ENCODE data around the gene EWSR1.
"Not testable (repeated sequence)": the region's sequence is repeated elsewhere in the genome, so short reads cannot be mapped to it uniquely, and the experiment has no call there.

EWSR1 gene

GRCh38 chr22:29338398-29338797 lies 70.3 kb downstream of the EWSR1 start:
- Histone ChIP-seq H3K9me3 (ENCODE audit: control insufficient read depth in 1 of 2, low read length in 2 of 2) (no peaks in the 10 kb centered on the region), H3K27ac (ENCODE audit: low read depth, low read length) (no peak overlapping the region), H3K9ac (ENCODE audit: low read depth in 1 of 2, low read length in 2 of 2) (no peak overlapping the region), H3K36me3 (ENCODE audit: control insufficient read depth in 1 of 2, insufficient read depth in 2 of 2, low read length in 2 of 2) (peaks cover 61 to 100% of the 10 kb centered on the region in 2 donors), H3K27me3 (ENCODE audit: control insufficient read depth in 1 of 2, insufficient read depth in 2 of 2, low read length in 2 of 2) (no peaks in the 10 kb centered on the region), H3K4me3 (ENCODE audit: low read depth in 1 of 2, low read length in 2 of 2) (no peak overlapping the region), H3K4me1 (ENCODE audit: control insufficient read depth in 1 of 2, insufficient read depth in 2 of 2, low read length in 2 of 2) (no peaks in the 10 kb centered on the region)

GRCh38 chr22:29339381-29340235 lies 71.5 kb downstream of the EWSR1 start:
- H3K4me1 ChIP-seq (ENCODE audit: control insufficient read depth in 1 of 2, insufficient read depth in 2 of 2, low read length in 2 of 2), result no peaks in the 10 kb centered on the region

GRCh38 chr22:29340566-29340965 lies 72.5 kb downstream of the EWSR1 start:
- no peak overlapping the region for H3K27ac ChIP-seq (ENCODE audit: low read depth, low read length)
- peaks cover 66 to 91% of the 10 kb centered on the region in 2 donors for H3K36me3 ChIP-seq (ENCODE audit: control insufficient read depth in 1 of 2, insufficient read depth in 2 of 2, low read length in 2 of 2)

More at GRCh38 chr22:29339381-29340235, 71.5 kb downstream of the EWSR1 start:
- H3K27me3 ChIP-seq (ENCODE audit: control insufficient read depth in 1 of 2, insufficient read depth in 2 of 2, low read length in 2 of 2), result no peaks in the 10 kb centered on the region
- peaks cover 64 to 97% of the 10 kb centered on the region in 2 donors for H3K36me3 ChIP-seq (ENCODE audit: control insufficient read depth in 1 of 2, insufficient read depth in 2 of 2, low read length in 2 of 2)
- H3K9ac ChIP-seq (ENCODE audit: low read depth in 1 of 2, low read length in 2 of 2), result no peak overlapping the region
- no peak overlapping the region for H3K4me3 ChIP-seq (ENCODE audit: low read depth in 1 of 2, low read length in 2 of 2)
- H3K9me3 ChIP-seq (ENCODE audit: control insufficient read depth in 1 of 2, low read length in 2 of 2), result no peaks in the 10 kb centered on the region
- no peak overlapping the region for H3K27ac ChIP-seq (ENCODE audit: low read depth, low read length)

DNA sequence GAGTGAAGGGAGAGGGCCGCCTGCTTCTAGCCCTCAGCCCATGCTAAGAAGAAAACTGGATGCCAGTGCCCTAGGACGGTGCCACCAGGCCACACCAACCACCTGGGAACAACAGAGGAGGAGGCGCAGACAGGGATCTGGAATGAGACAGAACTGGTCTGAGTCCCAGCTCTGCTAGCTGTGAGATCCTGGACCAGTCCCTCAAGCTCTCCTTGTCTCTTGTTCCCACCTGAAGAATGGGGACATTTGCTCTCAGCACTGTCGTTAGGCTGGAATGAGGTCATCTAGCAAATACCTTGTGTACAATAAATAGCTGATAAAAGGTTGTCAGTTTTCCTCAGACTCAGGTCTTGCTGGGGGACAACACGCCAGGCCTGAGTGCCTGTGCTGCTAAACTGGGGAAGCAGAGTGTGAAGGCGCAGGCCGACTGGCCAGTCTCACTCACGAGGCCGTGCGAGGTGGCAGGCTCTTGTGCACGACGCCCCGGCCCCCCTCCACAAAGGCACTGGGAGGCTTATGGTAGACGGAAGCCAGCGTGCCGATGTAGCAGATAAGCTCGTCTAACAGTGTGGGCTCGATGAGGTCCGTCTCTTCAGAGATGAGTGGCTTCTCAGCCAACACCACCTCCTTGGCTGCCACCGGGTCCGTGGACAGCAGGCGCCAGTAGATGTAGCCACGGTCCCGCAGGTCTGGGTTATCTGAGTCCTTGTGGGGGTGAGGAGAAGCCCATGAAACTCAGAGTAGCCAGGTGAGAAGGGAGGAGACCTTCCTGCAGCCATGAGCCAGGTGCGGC lies 73.2 kb downstream of the EWSR1 start:
- no peak overlapping the region for H3K27ac ChIP-seq (ENCODE audit: low read depth, low read length)
- H3K4me3 ChIP-seq (ENCODE audit: low read depth in 1 of 2, low read length in 2 of 2), result no peak overlapping the region
- H3K9me3 ChIP-seq (ENCODE audit: control insufficient read depth in 1 of 2, low read length in 2 of 2), result no peaks in the 10 kb centered on the region
- H3K9ac ChIP-seq (ENCODE audit: low read depth in 1 of 2, low read length in 2 of 2), result no peak overlapping the region
- no peaks in the 10 kb centered on the region for H3K4me1 ChIP-seq (ENCODE audit: control insufficient read depth in 1 of 2, insufficient read depth in 2 of 2, low read length in 2 of 2)
- H3K36me3 ChIP-seq (ENCODE audit: control insufficient read depth in 1 of 2, insufficient read depth in 2 of 2, low read length in 2 of 2), result peaks cover 65 to 91% of the 10 kb centered on the region in 2 donors
- H3K27me3 ChIP-seq (ENCODE audit: control insufficient read depth in 1 of 2, insufficient read depth in 2 of 2, low read length in 2 of 2), result no peaks in the 10 kb centered on the region

More at GRCh38 chr22:29340566-29340965, 72.5 kb downstream of the EWSR1 start:
- Histone ChIP-seq H3K4me3 (ENCODE audit: low read depth in 1 of 2, low read length in 2 of 2) (no peak overlapping the region), H3K9me3 (ENCODE audit: control insufficient read depth in 1 of 2, low read length in 2 of 2) (no peaks in the 10 kb centered on the region), H3K9ac (ENCODE audit: low read depth in 1 of 2, low read length in 2 of 2) (no peak overlapping the region), H3K4me1 (ENCODE audit: control insufficient read depth in 1 of 2, insufficient read depth in 2 of 2, low read length in 2 of 2) (no peaks in the 10 kb centered on the region), H3K27me3 (ENCODE audit: control insufficient read depth in 1 of 2, insufficient read depth in 2 of 2, low read length in 2 of 2) (no peaks in the 10 kb centered on the region)

- no peaks in the 10 kb centered on the region for H3K27me3 ChIP-seq (ENCODE audit: control insufficient read depth in 1 of 2, insufficient read depth in 2 of 2, low read length in 2 of 2)
- no peak overlapping the region for H3K4me3 ChIP-seq (ENCODE audit: low read depth in 1 of 2, low read length in 2 of 2)
- H3K36me3 ChIP-seq (ENCODE audit: control insufficient read depth in 1 of 2, insufficient read depth in 2 of 2, low read length in 2 of 2), result peaks cover 68 to 91% of the 10 kb centered on the region in 2 donors
- H3K4me1 ChIP-seq (ENCODE audit: control insufficient read depth in 1 of 2, insufficient read depth in 2 of 2, low read length in 2 of 2), result no peaks in the 10 kb centered on the region
- H3K9ac ChIP-seq (ENCODE audit: low read depth in 1 of 2, low read length in 2 of 2), result no peak overlapping the region
- no peaks in the 10 kb centered on the region for H3K9me3 ChIP-seq (ENCODE audit: control insufficient read depth in 1 of 2, low read length in 2 of 2)
- H3K27ac ChIP-seq (ENCODE audit: low read depth, low read length), result no peak overlapping the region
These were observed 73.7 kb downstream of the EWSR1 start for GRCh38 chr22:29341849-29342127.

DNA sequence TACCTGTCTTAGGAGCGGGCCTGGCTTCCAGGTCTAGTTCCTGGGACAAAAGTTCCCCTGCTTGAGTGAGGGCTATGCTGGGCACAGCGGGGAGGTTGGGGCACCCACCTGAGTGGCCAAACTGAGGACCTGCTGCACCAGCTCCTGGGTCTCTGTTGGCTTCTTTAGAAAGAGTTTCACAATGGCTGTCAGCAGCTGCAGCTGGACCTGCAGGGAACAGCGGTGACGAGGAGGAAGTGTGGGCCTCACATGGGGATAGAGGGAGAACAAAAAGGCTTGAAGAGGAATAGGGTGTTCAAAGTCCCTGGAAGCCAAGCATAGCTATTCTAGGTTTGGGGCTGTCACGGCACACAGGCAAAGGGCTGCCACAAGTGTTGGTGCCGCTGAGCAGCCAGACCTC lies 74.1 kb downstream of the EWSR1 start:
- H3K27ac ChIP-seq (ENCODE audit: low read depth, low read length), result no peak overlapping the region
- peaks cover 69 to 91% of the 10 kb centered on the region in 2 donors for H3K36me3 ChIP-seq (ENCODE audit: control insufficient read depth in 1 of 2, insufficient read depth in 2 of 2, low read length in 2 of 2)
- no peaks in the 10 kb centered on the region for H3K27me3 ChIP-seq (ENCODE audit: control insufficient read depth in 1 of 2, insufficient read depth in 2 of 2, low read length in 2 of 2)
- no peak overlapping the region for H3K4me3 ChIP-seq (ENCODE audit: low read depth in 1 of 2, low read length in 2 of 2)
- H3K9ac ChIP-seq (ENCODE audit: low read depth in 1 of 2, low read length in 2 of 2), result no peak overlapping the region
- H3K4me1 ChIP-seq (ENCODE audit: control insufficient read depth in 1 of 2, insufficient read depth in 2 of 2, low read length in 2 of 2), result no peaks in the 10 kb centered on the region
- no peaks in the 10 kb centered on the region for H3K9me3 ChIP-seq (ENCODE audit: control insufficient read depth in 1 of 2, low read length in 2 of 2)

DNA sequence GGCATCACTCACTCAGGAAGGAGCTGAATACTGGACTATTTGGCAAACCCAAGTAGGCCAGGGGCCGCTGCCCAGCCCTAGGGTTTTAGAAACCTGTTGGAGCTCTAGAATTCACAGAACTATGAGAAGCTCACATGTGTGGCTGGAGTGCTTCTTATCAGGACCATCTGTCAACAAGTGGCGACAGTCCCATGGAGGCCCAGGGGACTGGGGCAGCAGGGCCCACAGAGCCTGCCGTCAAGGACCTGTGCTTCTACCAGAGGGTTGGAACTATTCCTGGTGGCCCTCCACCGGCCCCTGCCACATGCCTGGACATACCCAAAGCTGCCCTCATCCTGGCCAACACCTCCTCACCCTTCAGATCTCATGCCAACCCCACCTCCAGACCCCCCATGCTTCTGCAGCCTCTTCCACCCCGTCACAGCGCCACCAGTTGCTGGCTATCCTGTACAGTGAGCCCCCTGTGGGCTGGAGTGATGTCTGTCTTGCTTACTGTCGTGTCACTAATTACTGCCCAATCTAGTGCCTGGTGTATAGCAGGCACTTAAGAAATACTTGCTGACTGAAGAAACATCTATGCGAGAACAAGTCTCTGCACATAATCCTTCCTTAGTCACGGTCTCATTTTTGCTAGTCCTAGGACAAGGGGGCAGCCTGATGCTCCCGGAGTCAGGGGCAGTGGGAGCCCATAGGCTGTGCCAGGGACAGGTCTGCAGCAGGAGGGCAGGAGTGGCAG lies 74.7 kb downstream of the EWSR1 start:
- no peak overlapping the region for H3K4me3 ChIP-seq (ENCODE audit: low read depth in 1 of 2, low read length in 2 of 2)
- H3K4me1 ChIP-seq (ENCODE audit: control insufficient read depth in 1 of 2, insufficient read depth in 2 of 2, low read length in 2 of 2), result no peaks in the 10 kb centered on the region
- H3K9ac ChIP-seq (ENCODE audit: low read depth in 1 of 2, low read length in 2 of 2), result no peak overlapping the region
- no peaks in the 10 kb centered on the region for H3K9me3 ChIP-seq (ENCODE audit: control insufficient read depth in 1 of 2, low read length in 2 of 2)
- no peak overlapping the region for H3K27ac ChIP-seq (ENCODE audit: low read depth, low read length)
- H3K36me3 ChIP-seq (ENCODE audit: control insufficient read depth in 1 of 2, insufficient read depth in 2 of 2, low read length in 2 of 2), result peaks cover 72 to 91% of the 10 kb centered on the region in 2 donors
- no peaks in the 10 kb centered on the region for H3K27me3 ChIP-seq (ENCODE audit: control insufficient read depth in 1 of 2, insufficient read depth in 2 of 2, low read length in 2 of 2)

DNA sequence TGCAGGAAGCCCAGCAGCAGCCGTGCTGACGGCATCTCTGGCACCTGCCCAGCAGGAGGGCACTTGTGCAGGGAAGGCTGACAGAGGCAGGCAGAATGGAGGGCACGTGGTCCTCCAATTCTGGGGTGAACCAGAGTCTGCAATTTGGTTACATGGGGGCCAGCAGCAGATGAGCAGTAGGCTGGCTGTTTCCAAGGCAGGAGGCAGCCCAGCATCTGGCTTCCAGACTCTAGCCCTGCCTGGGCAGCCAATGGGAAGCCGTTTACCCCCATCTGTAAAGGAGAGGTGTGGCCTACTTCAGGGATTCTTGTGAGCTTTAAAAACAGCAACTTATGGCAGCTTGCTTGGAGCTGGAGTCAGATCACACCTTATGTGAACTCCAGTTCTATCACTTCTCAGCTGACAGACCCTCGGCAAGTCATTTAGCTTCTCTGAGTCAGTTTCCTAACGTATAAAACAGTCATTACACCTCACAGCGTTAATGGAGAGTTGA lies 75.3 kb downstream of the EWSR1 start:
- H3K36me3 ChIP-seq (ENCODE audit: control insufficient read depth in 1 of 2, insufficient read depth in 2 of 2, low read length in 2 of 2), result peaks cover 71 to 91% of the 10 kb centered on the region in 2 donors
- no peak overlapping the region for H3K4me3 ChIP-seq (ENCODE audit: low read depth in 1 of 2, low read length in 2 of 2)
- no peaks in the 10 kb centered on the region for H3K27me3 ChIP-seq (ENCODE audit: control insufficient read depth in 1 of 2, insufficient read depth in 2 of 2, low read length in 2 of 2)
- H3K4me1 ChIP-seq (ENCODE audit: control insufficient read depth in 1 of 2, insufficient read depth in 2 of 2, low read length in 2 of 2), result no peaks in the 10 kb centered on the region
- no peak overlapping the region for H3K27ac ChIP-seq (ENCODE audit: low read depth, low read length)
- no peaks in the 10 kb centered on the region for H3K9me3 ChIP-seq (ENCODE audit: control insufficient read depth in 1 of 2, low read length in 2 of 2)
- H3K9ac ChIP-seq (ENCODE audit: low read depth in 1 of 2, low read length in 2 of 2), result no peak overlapping the region

- Histone ChIP-seq H3K9ac (ENCODE audit: low read depth in 1 of 2, low read length in 2 of 2) (no peak overlapping the region), H3K4me1 (ENCODE audit: control insufficient read depth in 1 of 2, insufficient read depth in 2 of 2, low read length in 2 of 2) (no peaks in the 10 kb centered on the region), H3K27ac (ENCODE audit: low read depth, low read length) (no peak overlapping the region), H3K36me3 (ENCODE audit: control insufficient read depth in 1 of 2, insufficient read depth in 2 of 2, low read length in 2 of 2) (peaks cover 73 to 91% of the 10 kb centered on the region in 2 donors), H3K4me3 (ENCODE audit: low read depth in 1 of 2, low read length in 2 of 2) (no peak overlapping the region), H3K27me3 (ENCODE audit: control insufficient read depth in 1 of 2, insufficient read depth in 2 of 2, low read length in 2 of 2) (no peaks in the 10 kb centered on the region), H3K9me3 (ENCODE audit: control insufficient read depth in 1 of 2, low read length in 2 of 2) (no peaks in the 10 kb centered on the region)
These were observed 76.1 kb downstream of the EWSR1 start for GRCh38 chr22:29344137-29344536.

DNA sequence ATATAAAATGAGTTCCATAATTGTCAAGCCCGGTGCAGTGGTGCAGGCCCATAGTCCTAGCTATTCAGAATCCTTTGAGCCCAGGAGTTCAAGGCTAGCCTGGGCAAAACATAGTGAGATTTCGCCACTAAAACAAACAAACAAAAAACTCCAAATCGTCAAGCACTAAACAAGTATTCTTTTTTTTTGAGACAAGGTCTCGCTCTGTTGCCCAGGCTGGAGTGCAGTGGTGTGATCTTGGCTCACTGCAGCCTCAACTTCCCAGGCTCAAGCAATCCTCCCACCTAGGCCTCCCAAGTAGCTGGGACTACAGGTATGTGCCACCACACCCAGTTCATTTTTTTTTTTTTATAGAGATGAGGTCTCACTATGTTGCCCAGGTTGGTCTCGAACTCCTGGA lies 76.8 kb downstream of the EWSR1 start:
- H3K36me3 ChIP-seq (ENCODE audit: control insufficient read depth in 1 of 2, insufficient read depth in 2 of 2, low read length in 2 of 2), result peaks cover 76 to 91% of the 10 kb centered on the region in 2 donors
- H3K27me3 ChIP-seq (ENCODE audit: control insufficient read depth in 1 of 2, insufficient read depth in 2 of 2, low read length in 2 of 2); H3K9ac ChIP-seq (ENCODE audit: low read depth in 1 of 2, low read length in 2 of 2); H3K4me3 ChIP-seq (ENCODE audit: low read depth in 1 of 2, low read length in 2 of 2); H3K4me1 ChIP-seq (ENCODE audit: control insufficient read depth in 1 of 2, insufficient read depth in 2 of 2, low read length in 2 of 2); H3K9me3 ChIP-seq (ENCODE audit: control insufficient read depth in 1 of 2, low read length in 2 of 2); H3K27ac ChIP-seq (ENCODE audit: low read depth, low read length): not testable (repeated sequence)

Measured in duodenal mucosa (tissue), 2 donors.